ENCODE measurements around the gene GHITM.
"Not testable (repeated sequence)": the region's sequence is repeated elsewhere in the genome, so short reads cannot be mapped to it uniquely, and the experiment has no call there.

Gene GHITM

GRCh38 chr10:84123362-84123761, 15.9 kb upstream of the GHITM start:
- Histone ChIP-seq H3K27me3 (ENCODE audit: control insufficient read depth, low read length) (no peaks in the 10 kb centered on the region), H3K4me3 (ENCODE audit: low read length) (no peak overlapping the region), H3K4me2 (ENCODE audit: low read length) (no peak overlapping the region), H4K20me1 (ENCODE audit: control insufficient read depth, insufficient read depth, low read depth, low read length) (no peaks in the 10 kb centered on the region), H3K79me2 (ENCODE audit: control insufficient read depth, low read length) (no peaks in the 10 kb centered on the region), H3K9me2 (replicated peaks; ENCODE audit: control insufficient read depth, low read length) (no peaks in the 10 kb centered on the region), H3K36me3 (ENCODE audit: control insufficient read depth, low read length) (no peaks in the 10 kb centered on the region), H3K27ac (ENCODE audit: low read depth, low read length) (no peak overlapping the region), H3K4me1 (ENCODE audit: control insufficient read depth, low read length) (no peaks in the 10 kb centered on the region), H3F3A (ENCODE audit: control insufficient read depth, insufficient read depth) (no peaks in the 10 kb centered on the region), H3K9me3 (ENCODE audit: control insufficient read depth, insufficient read depth, low read length) (peaks cover 12% of the 10 kb centered on the region; the same call in 1 of the 2 replicates)
- no peak for TF ChIP-seq EZH2phosphoT487 (IDR thresholded peaks at IDR 0.05; ENCODE audit: borderline replicate concordance, low read length)
- TF ChIP-seq CTCF (IDR thresholded peaks at IDR 0.05; ENCODE audit: low read depth, low read length, poor library complexity, severe bottlenecking), result no peak

GRCh38 chr10:84125910-84126784, 13.2 kb upstream of the GHITM start:
- TF ChIP-seq CTCF (IDR thresholded peaks at IDR 0.05; ENCODE audit: low read depth, low read length, poor library complexity, severe bottlenecking), result peak; percentile 16
- not testable (repeated sequence) for H3K9me2 ChIP-seq (replicated peaks; ENCODE audit: control insufficient read depth, low read length); H3K36me3 ChIP-seq (ENCODE audit: control insufficient read depth, low read length); H3K4me2 ChIP-seq (ENCODE audit: low read length); H4K20me1 ChIP-seq (ENCODE audit: control insufficient read depth, insufficient read depth, low read depth, low read length); H3K79me2 ChIP-seq (ENCODE audit: control insufficient read depth, low read length); H3F3A ChIP-seq (ENCODE audit: control insufficient read depth, insufficient read depth); H3K27ac ChIP-seq (ENCODE audit: low read depth, low read length); H3K4me3 ChIP-seq (ENCODE audit: low read length); H3K4me1 ChIP-seq (ENCODE audit: control insufficient read depth, low read length); H3K27me3 ChIP-seq (ENCODE audit: control insufficient read depth, low read length)
- H3K9me3 ChIP-seq (ENCODE audit: control insufficient read depth, insufficient read depth, low read length), result peaks cover 12% of the 10 kb centered on the region; the same call in 1 of the 2 replicates

GRCh38 chr10:84126785-84127167, 12.5 kb upstream of the GHITM start:
- no peaks in the 10 kb centered on the region for H3K4me1 ChIP-seq (ENCODE audit: control insufficient read depth, low read length)
- H3K4me3 ChIP-seq (ENCODE audit: low read length), result no peak overlapping the region
- no peak overlapping the region for H3K27ac ChIP-seq (ENCODE audit: low read depth, low read length)
- no peaks in the 10 kb centered on the region for H3K36me3 ChIP-seq (ENCODE audit: control insufficient read depth, low read length)
- no peaks in the 10 kb centered on the region for H3K27me3 ChIP-seq (ENCODE audit: control insufficient read depth, low read length)
- TF ChIP-seq EZH2phosphoT487 (IDR thresholded peaks at IDR 0.05; ENCODE audit: borderline replicate concordance, low read length) (no peak), CTCF (IDR thresholded peaks at IDR 0.05; ENCODE audit: low read depth, low read length, poor library complexity, severe bottlenecking) (no peak)
- H3F3A ChIP-seq (ENCODE audit: control insufficient read depth, insufficient read depth), result no peaks in the 10 kb centered on the region
- H4K20me1 ChIP-seq (ENCODE audit: control insufficient read depth, insufficient read depth, low read depth, low read length), result no peaks in the 10 kb centered on the region
- H3K79me2 ChIP-seq (ENCODE audit: control insufficient read depth, low read length), result no peaks in the 10 kb centered on the region
- H3K9me2 ChIP-seq (replicated peaks; ENCODE audit: control insufficient read depth, low read length), result no peaks in the 10 kb centered on the region
- H3K9me3 ChIP-seq (ENCODE audit: control insufficient read depth, insufficient read depth, low read length), result peaks cover 12% of the 10 kb centered on the region; the same call in 1 of the 2 replicates
- no peak overlapping the region for H3K4me2 ChIP-seq (ENCODE audit: low read length)
